GM12864 (cell line): ENCODE results near the gene THAP11.

Source experiments
- DNase-seq: peaks from one replicate; pipeline ENCODE4 v3.0.0-alpha.2; 2011; ENCODE audit warnings: low read depth
- H3K4me3 ChIP-seq: 2 replicates; pipeline ENCODE4 v1.5.1; 2011; ENCODE audit warnings: mild to moderate bottlenecking, low read depth, low read length, control low read depth
- CTCF ChIP-seq: IDR thresholded peaks from 2 replicates; pipeline ENCODE4 v1.5.1; 2011; ENCODE audit warnings: low read depth, mild to moderate bottlenecking, moderate library complexity, low read length, control low read depth, inconsistent platforms; ENCODE audit errors: missing control alignments

The THAP11 gene

DNA sequence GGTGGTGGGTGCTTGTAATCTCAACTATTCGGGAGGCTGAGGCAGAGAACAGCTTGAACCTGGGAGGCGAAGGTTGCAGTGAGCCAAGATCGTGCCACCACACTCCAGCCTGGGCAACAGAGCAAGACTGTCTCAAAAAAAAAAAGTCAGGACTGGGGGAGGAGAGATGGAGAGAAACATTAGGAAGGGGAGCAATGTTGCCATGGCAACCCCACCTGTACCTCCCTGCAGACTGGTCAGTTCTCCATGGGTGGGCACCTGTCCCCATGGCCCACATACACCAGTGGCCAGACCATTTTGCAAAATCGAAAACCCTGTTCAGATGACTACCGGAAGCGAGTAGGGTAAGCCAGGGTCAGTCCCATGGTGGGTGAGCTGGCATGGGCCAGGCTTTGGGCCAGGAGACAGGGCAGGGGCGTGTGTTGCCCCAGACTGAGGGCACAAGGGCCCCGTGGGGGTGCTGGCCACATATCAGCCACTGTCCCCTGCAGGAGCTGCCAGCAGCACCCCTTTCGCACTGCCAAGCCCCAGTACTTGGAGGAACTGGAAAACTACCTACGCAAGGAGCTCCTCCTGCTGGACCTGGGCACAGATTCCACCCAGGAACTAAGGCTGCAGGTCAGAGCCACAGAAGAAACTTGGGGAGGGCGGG, 21.4 kb upstream of the THAP11 start:
- no peak for DNase-seq
- no peak for TF ChIP-seq CTCF
- no peak overlapping the region for H3K4me3 ChIP-seq

DNA sequence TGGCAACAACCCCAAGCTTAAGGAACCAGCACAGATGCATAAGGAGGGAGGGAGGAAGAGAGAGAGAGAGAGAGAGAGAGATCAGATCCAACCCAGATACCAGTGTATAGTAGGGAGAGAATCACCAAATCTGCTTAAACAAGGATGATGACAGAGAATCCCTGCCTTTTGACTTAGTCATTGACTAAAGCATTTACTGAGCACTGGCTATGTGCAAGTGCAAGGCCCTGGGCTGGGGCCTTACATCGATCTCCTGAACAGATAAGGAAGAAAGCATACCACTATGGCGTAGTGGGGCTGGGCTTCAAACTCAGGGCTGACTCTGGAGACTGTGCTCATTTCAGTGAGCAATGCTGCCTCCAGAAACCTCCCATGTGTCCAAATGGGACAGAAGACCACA, 19.6 kb upstream of the THAP11 start:
- DNase-seq: no peak
- no peak for TF ChIP-seq CTCF
- H3K4me3 ChIP-seq: no peak overlapping the region

DNA sequence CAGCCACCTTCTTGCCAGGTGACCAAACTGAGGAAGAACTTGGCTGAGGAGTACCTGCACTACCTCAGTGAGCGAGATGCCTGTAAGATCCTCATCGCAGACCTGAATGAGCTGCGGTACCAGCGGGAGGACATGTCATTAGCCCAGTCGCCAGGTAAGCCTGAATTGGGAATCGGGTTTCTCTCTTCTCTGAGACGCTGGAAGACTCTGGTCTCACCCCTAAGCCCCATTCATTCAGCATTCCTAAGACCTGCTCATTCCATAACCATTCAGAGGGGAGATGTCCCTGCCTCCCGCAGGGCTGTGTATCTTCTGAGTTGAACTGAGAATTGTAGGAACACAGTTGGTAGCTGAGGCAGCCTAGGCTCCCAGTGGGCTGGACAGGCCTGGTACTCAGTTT, 17.0 kb upstream of the THAP11 start:
- TF ChIP-seq CTCF: no peak
- no peak for DNase-seq

DNA sequence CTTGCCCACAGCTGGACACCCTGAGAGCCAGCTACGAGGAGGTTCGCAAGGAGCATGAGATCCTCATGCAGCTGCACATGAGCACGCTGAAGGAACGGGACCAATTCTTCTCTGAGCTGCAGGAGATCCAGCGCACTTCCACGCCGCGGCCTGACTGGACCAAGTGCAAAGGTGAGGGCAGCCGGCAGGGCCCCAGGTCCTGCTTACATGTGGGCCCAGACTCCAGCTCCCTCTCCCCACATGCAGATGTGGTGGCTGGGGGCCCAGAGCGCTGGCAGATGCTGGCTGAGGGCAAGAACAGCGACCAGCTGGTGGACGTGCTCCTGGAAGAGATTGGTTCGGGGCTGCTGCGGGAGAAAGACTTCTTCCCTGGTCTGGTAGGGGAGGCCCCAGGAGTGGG, 16.2 kb upstream of the THAP11 start:
- no peak for DNase-seq
- no peak for TF ChIP-seq CTCF
- H3K4me3 ChIP-seq: no peak overlapping the region

More for the DNA sequence above, 17.0 kb upstream of the THAP11 start:
- H3K4me3 ChIP-seq: no peak overlapping the region

DNA sequence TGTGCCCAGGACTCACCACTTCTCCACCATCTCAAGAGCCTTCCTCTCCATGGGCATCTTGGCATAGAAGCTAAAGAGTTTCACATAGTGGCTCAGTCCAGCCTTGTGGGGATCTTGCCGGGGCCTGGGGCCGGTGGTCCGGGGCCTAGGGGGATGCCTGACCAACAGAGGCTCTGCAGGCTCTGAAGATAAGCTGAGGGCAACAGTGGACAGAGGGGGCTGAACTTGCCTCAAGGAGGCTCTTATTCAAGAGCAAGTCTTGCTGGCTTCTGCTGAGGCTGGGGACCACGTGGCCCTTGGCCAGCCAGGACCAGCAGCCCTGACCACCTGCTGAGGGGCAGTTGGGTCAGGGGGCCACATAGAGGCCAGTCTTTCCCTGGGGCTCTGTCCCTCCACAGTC, 13.5 kb upstream of the THAP11 start:
- no peak for TF ChIP-seq CTCF
- no peak overlapping the region for H3K4me3 ChIP-seq
- no peak for DNase-seq

DNA sequence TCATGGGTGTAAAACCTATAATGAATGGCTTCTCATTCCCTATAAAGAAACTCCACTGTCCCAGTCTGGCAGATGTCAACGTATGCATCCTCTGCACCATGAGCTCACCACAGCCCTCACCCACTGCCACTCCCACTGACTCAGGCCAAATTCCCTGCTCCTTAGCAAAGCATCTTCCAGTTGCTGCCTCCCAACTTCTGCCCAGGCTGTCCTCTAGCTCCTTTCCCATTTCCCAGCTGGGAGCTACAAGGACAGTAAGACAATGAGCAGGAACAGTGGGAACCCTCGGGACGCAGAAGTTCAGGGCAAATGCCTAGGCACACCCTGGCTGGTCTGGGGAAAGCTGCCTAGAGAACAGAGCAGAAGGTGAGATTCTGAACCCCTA, 9.1 kb upstream of the THAP11 start:
- H3K4me3 ChIP-seq: peak overlapping the region; percentile 67
- no peak for TF ChIP-seq CTCF
- no peak for DNase-seq
